HEK293 (cell line): ENCODE results near the gene MASP1.
A peak's percentile ranks its signal among the peaks of the same experiment; 100 is the strongest.

Experiments
- CTCF ChIA-PET: fragments of 350-600 bp; formaldehyde crosslinking; extraction: SDS; loops from one replicate; lab custom pipeline; 2021; ENCODE audit warnings: antibody characterized with exemption; lab: Yijun Ruan, JAX
- POLR2A ChIA-PET: fragments of 300-600 bp; formaldehyde crosslinking; extraction: SDS; loops from one replicate; lab custom pipeline; 2020; ENCODE audit warnings: antibody characterized with exemption, inconsistent platforms; lab: Yijun Ruan, JAX
- H3K27ac ChIP-seq: fragments of 200-500 bp; sonication (Bioruptor generic); 2 replicates; pipeline ENCODE4 v1.5.1; 2014; ENCODE audit warnings: low read depth, low read length, control low read depth, inconsistent platforms; ENCODE audit errors: extremely low read depth
- H3K36me3 ChIP-seq, 2 experiments: fragments of 200-500 bp in 1 of 2; sonication (Bioruptor generic) in 1 of 2; 1 replicate in 1 of 2; 2 replicates in 1 of 2; pipeline ENCODE4 v1.5.1; 2014 to 2017; ENCODE audit warnings: inconsistent platforms in 2 of 2, low read length in 2 of 2; ENCODE audit not compliant: control insufficient read depth in 2 of 2, insufficient read depth in 1 of 2
- H3K4me1 ChIP-seq: fragments of 200-500 bp; sonication (Bioruptor generic); 2 replicates; pipeline ENCODE4 v1.5.1; 2014; ENCODE audit warnings: mild to moderate bottlenecking, low read length, inconsistent platforms; ENCODE audit not compliant: control insufficient read depth, insufficient read depth
- H3K4me3 ChIP-seq: 2 replicates; pipeline ENCODE4 v1.5.1; 2011; ENCODE audit warnings: low read depth, mild to moderate bottlenecking, control low read depth, low read length, moderate library complexity
- H3K9me3 ChIP-seq: fragments of 200-500 bp; sonication (Bioruptor generic); 2 replicates; pipeline ENCODE4 v1.5.1; 2014; ENCODE audit warnings: low read depth, low read length, inconsistent platforms; ENCODE audit not compliant: control insufficient read depth, insufficient read depth
- IKZF3 ChIP-seq: fragments of 450-650 bp; IDR thresholded peaks from 2 replicates; pipeline ENCODE4 v1.5.0; 2018; ENCODE audit warnings: missing biosample characterization, mild to moderate bottlenecking, missing genetic modification characterization, moderate library complexity
- SCRT2 ChIP-seq: fragments of 450-650 bp; formaldehyde crosslinking; IDR thresholded peaks from 2 replicates; pipeline ENCODE4 v1.5.1; 2016; ENCODE audit warnings: missing biosample characterization, missing genetic modification characterization
- TRIM28 ChIP-seq: IDR thresholded peaks from 2 replicates; pipeline ENCODE4 v1.6.1; 2011; ENCODE audit warnings: low read length, control low read depth, borderline replicate concordance
- ZBTB17 ChIP-seq: fragments of 450-650 bp; formaldehyde crosslinking; IDR thresholded peaks from 2 replicates; pipeline ENCODE4 v1.5.1; 2016; ENCODE audit warnings: missing biosample characterization, missing genetic modification characterization
- ZBTB21 ChIP-seq: fragments of 450-650 bp; formaldehyde crosslinking; IDR thresholded peaks from 2 replicates; pipeline ENCODE4 v1.5.1; 2017; ENCODE audit warnings: missing biosample characterization, missing genetic modification characterization
- ZFP37 ChIP-seq: fragments of 450-650 bp; formaldehyde crosslinking; IDR thresholded peaks from 2 replicates; pipeline ENCODE4 v1.5.1; 2016; ENCODE audit warnings: missing biosample characterization, missing genetic modification characterization
- ZFP69B ChIP-seq: fragments of 450-650 bp; formaldehyde crosslinking; IDR thresholded peaks from 2 replicates; pipeline ENCODE4 v1.5.1; 2016; ENCODE audit warnings: missing biosample characterization, missing genetic modification characterization
- ZNF24 ChIP-seq: fragments of 450-650 bp; formaldehyde crosslinking; IDR thresholded peaks from 2 replicates; pipeline ENCODE4 v1.5.1; 2016; ENCODE audit warnings: missing biosample characterization, missing genetic modification characterization
- ZNF274 ChIP-seq, 2 experiments: fragments of 200-500 bp in 1 of 2; fragments of 450-650 bp in 1 of 2; sonication (Bioruptor generic) in 1 of 2; formaldehyde crosslinking in 1 of 2; IDR thresholded peaks; 2 replicates each; pipeline versions ENCODE4 v1.5.1 to v1.6.1; 2014 to 2016; ENCODE audit warnings: borderline replicate concordance in 1 of 2, inconsistent platforms in 1 of 2, low read length in 1 of 2, missing biosample characterization in 1 of 2, missing genetic modification characterization in 1 of 2
- ZNF350 ChIP-seq: fragments of 450-650 bp; formaldehyde crosslinking; IDR thresholded peaks from 2 replicates; pipeline ENCODE4 v1.5.0; 2017; ENCODE audit warnings: missing biosample characterization, mild to moderate bottlenecking, missing genetic modification characterization
- ZNF530 ChIP-seq: fragments of 450-650 bp; formaldehyde crosslinking; IDR thresholded peaks from 2 replicates; pipeline ENCODE4 v1.5.1; 2016; ENCODE audit warnings: low read depth, missing biosample characterization, missing genetic modification characterization
- ZNF629 ChIP-seq: fragments of 450-650 bp; formaldehyde crosslinking; IDR thresholded peaks from 2 replicates; pipeline ENCODE4 v1.5.1; 2017; ENCODE audit warnings: missing biosample characterization, missing genetic modification characterization
- ZNF692 ChIP-seq: fragments of 450-650 bp; formaldehyde crosslinking; IDR thresholded peaks from 2 replicates; pipeline ENCODE4 v1.5.1; 2016; ENCODE audit warnings: missing biosample characterization, missing genetic modification characterization
- ZNF830 ChIP-seq: fragments of 450-650 bp; IDR thresholded peaks from 2 replicates; pipeline ENCODE4 v1.5.0; 2018; ENCODE audit warnings: missing biosample characterization, missing genetic modification characterization, low read depth, mild to moderate bottlenecking, moderate library complexity
- TF ChIP-seq, protein P1 (sequence below): fragments of 450-650 bp; formaldehyde crosslinking; IDR thresholded peaks from 2 replicates; pipeline ENCODE4 v1.5.1; 2016; ENCODE audit warnings: missing biosample characterization, missing genetic modification characterization
- TF ChIP-seq, protein P2 (sequence below): fragments of 450-650 bp; formaldehyde crosslinking; IDR thresholded peaks from 2 replicates; pipeline ENCODE4 v1.5.1; 2016; ENCODE audit warnings: missing biosample characterization, missing genetic modification characterization, low read depth

MASP1 gene

GRCh38 chr3:187328691-187329090 lies 37.2 kb upstream of the MASP1 start:
- no peaks in the 10 kb centered on the region for H3K4me1 ChIP-seq
- no peaks in the 10 kb centered on the region for H3K36me3 ChIP-seq
- no peak overlapping the region for H3K27ac ChIP-seq
- no peak overlapping the region for H3K4me3 ChIP-seq
- ChIA-PET CTCF (interaction anchor here (0.8 to 2.5 kb wide), 3 partner anchors 9 to 350 kb away, joined by 3 to 20 read pairs (median 11); no protein-coding TSS in a partner anchor), POLR2A (no interaction called here)
- TF ChIP-seq, protein P1, sequence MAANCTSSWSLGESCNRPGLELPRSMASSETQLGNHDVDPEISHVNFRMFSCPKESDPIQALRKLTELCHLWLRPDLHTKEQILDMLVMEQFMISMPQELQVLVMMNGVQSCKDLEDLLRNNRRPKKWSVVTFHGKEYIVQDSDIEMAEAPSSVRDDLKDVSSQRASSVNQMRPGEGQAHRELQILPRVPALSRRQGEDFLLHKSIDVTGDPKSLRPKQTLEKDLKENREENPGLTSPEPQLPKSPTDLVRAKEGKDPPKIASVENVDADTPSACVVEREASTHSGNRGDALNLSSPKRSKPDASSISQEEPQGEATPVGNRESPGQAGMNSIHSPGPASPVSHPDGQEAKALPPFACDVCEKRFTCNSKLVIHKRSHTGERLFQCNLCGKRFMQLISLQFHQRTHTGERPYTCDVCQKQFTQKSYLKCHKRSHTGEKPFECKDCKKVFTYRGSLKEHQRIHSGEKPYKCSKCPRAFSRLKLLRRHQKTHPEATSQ = no peak
- TF ChIP-seq ZNF830 (tag by site-specific recombination) (no peak), ZNF24 (tag by site-specific recombination) (no peak)
- no peaks in the 10 kb centered on the region for H3K9me3 ChIP-seq

DNA sequence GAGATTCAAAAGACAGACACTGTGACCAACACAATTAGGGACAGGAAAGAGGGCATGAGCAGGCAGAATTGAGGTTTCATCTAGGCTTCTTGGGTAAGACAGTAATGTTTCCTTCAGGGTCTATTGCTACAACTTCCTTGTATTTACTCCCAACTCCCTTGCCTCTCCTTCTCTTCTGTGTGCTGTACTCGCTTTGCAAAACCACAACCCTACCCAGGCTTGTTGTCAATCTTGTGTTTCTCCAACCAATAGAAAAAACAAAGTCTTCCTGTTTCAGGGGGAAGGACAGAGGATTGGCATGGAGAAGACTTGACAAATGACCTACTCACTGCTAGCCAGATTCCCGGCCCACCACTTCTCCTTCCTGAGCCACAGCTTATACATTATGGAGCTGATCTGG lies 36.3 kb upstream of the MASP1 start:
- TF ChIP-seq IKZF3 (no peak), ZFP37 (tag by site-specific recombination) (no peak), TRIM28 (no peak)
- no peak overlapping the region for H3K27ac ChIP-seq
- H3K9me3 ChIP-seq = no peaks in the 10 kb centered on the region
- H3K4me1 ChIP-seq = no peaks in the 10 kb centered on the region
- no peak overlapping the region for H3K4me3 ChIP-seq
- ChIA-PET CTCF (interaction anchor here (1.0 to 2.5 kb wide), 2 partner anchors 8 to 351 kb away, joined by 4 to 11 read pairs; no protein-coding TSS in a partner anchor), POLR2A (no interaction called here)
- H3K36me3 ChIP-seq = no peaks in the 10 kb centered on the region

DNA sequence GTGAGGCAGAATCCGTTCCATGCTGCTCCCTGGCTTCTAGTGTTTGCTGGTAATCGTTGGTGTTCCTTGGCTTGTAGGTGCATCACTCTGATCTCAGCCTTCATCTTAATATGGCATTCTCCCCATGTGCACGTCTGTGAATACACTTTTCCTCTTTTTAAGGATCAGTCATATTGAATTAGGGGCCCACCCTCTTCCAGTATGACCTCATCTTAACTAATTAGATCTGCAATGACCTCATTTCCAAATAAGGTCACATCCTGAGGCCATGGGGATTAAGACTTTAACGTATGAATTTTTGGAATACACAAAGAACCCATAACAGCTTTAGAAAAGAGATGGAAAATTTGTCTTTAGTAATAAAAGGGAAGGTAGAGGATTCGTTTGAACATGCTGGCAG lies 34.1 kb upstream of the MASP1 start:
- H3K27ac ChIP-seq = no peak overlapping the region
- no peak for TF ChIP-seq ZNF530
- TF ChIP-seq SCRT2 (tag by site-specific recombination) = no peak
- TF ChIP-seq, protein P2, sequence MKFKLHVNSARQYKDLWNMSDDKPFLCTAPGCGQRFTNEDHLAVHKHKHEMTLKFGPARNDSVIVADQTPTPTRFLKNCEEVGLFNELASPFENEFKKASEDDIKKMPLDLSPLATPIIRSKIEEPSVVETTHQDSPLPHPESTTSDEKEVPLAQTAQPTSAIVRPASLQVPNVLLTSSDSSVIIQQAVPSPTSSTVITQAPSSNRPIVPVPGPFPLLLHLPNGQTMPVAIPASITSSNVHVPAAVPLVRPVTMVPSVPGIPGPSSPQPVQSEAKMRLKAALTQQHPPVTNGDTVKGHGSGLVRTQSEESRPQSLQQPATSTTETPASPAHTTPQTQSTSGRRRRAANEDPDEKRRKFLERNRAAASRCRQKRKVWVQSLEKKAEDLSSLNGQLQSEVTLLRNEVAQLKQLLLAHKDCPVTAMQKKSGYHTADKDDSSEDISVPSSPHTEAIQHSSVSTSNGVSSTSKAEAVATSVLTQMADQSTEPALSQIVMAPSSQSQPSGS = peak; percentile 72; the same call in 1 of the 2 replicates
- TF ChIP-seq ZNF274 (IDR thresholded peaks at IDR 0.05; ENCODE audit: low read length) = no peak
- TF ChIP-seq ZNF274 (tag by site-specific recombination; IDR thresholded peaks at IDR 0.05; ENCODE audit: borderline replicate concordance) = no peak
- no peak for TF ChIP-seq ZNF350 (tag by site-specific recombination)
- peak; percentile 79 for TF ChIP-seq ZFP69B (tag by site-specific recombination)
- peak; percentile 69 for TF ChIP-seq ZNF629
- no peak for TF ChIP-seq ZNF830 (tag by site-specific recombination)
- no peak for TF ChIP-seq ZBTB17
- TF ChIP-seq ZNF692 (tag by site-specific recombination) = no peak
- peak; percentile 64; the same call in 1 of the 2 replicates for TF ChIP-seq ZBTB21 (tag by site-specific recombination)
- TF ChIP-seq, all 188 proteins: peak for 4
- ChIA-PET POLR2A (no interaction called here), CTCF (interaction anchor here (0.6 to 10.3 kb wide), 4 partner anchors 63 to 1668 kb away, joined by 3 to 407 read pairs (median 4); no protein-coding TSS in a partner anchor)
- Histone ChIP-seq H3K4me1 (no peaks in the 10 kb centered on the region), H3K9me3 (no peaks in the 10 kb centered on the region), H3K4me3 (no peak overlapping the region), H3K36me3 (no peaks in the 10 kb centered on the region)
